ENCODE data around the gene ADAMTSL5.

GRCh38 chr19:1459479-1459878, 53.3 kb downstream of the ADAMTSL5 start:
- TF ChIP-seq CTCF (IDR thresholded peaks at IDR 0.05) = no peak
- TF ChIP-seq POLR2A (IDR thresholded peaks at IDR 0.05) = no peak
- TF ChIP-seq EP300 (IDR thresholded peaks at IDR 0.05; ENCODE audit: low read depth) = no peak
- no peak for TF ChIP-seq POLR2AphosphoS5 (IDR thresholded peaks at IDR 0.05)

Measured in transverse colon (tissue), 4 donors.